ENCODE data around the gene TTBK2. TPM values are rescaled to one million over a fixed set of nuclear protein-coding genes. Genes with fewer than 3 reads are reported as not detected.

TTBK2 gene
- polyA plus RNA-seq, 1 of the 3 experiments (the other 2 are of a cell fraction), result 4.5 TPM

- H3K9me2 ChIP-seq, result no peaks in the 10 kb centered on the region
- H3K36me3 ChIP-seq (replicated peaks in 1 of 2; ENCODE audit: control insufficient read depth in 1 of 2, insufficient read depth in 2 of 2, low read length in 1 of 2), result peaks cover 45 to 90% of the 10 kb centered on the region in 2 experiments
- H3K9ac ChIP-seq, result no peak overlapping the region
- no peak overlapping the region for H3K4me2 ChIP-seq
- ChIA-PET POLR2A (no interaction called here), CTCF (no interaction called here)
- H3K27me3 ChIP-seq (ENCODE audit: insufficient read depth), result no peaks in the 10 kb centered on the region
- no peak overlapping the region for H3K4me3 ChIP-seq (ENCODE audit: low read depth in 2 of 2, low read length in 1 of 2)
- no peak for TF ChIP-seq FOXM1 (IDR thresholded peaks at IDR 0.05; ENCODE audit: low read depth)
- TF ChIP-seq MXI1 (IDR thresholded peaks at IDR 0.05; ENCODE audit: low read depth, low read length), result no peak
- no peak for TF ChIP-seq TAF1 (IDR thresholded peaks at IDR 0.05; ENCODE audit: borderline replicate concordance, low read depth, low read length)
- TF ChIP-seq GABPA (IDR thresholded peaks at IDR 0.05; ENCODE audit: low read depth), result no peak
- no peak for TF ChIP-seq FOSL2 (IDR thresholded peaks at IDR 0.05; ENCODE audit: borderline replicate concordance, low read depth)
- no peak overlapping the region for H2AFZ ChIP-seq (ENCODE audit: low read depth)
- 90% methylated on average over 3 of the region's 5 CpGs for WGBS (ENCODE audit: low lambda C conversion rate)
- H3K27ac ChIP-seq (ENCODE audit: low read depth in 2 of 2, low read length in 1 of 2), result no peak overlapping the region; a peak in 1 of 4 replicates
- no peaks in the 10 kb centered on the region for H3K79me2 ChIP-seq (ENCODE audit: insufficient read depth)
- peaks cover 0 to 7% of the 10 kb centered on the region in 2 experiments; a peak in 1 of 4 replicates for H3K4me1 ChIP-seq (ENCODE audit: control insufficient read depth in 1 of 2, insufficient read depth in 2 of 2, low read depth in 1 of 2, low read length in 1 of 2)
- no peaks in the 10 kb centered on the region for H4K20me1 ChIP-seq (ENCODE audit: insufficient read depth)
- H3F3A ChIP-seq (replicated peaks; ENCODE audit: insufficient read depth), result peaks cover 7% of the 10 kb centered on the region
- H3K9me3 ChIP-seq, result no peaks in the 10 kb centered on the region
- DNase-seq, result peak; percentile 36
Observed at GRCh38 chr15:42728560-42728959, 192.0 kb downstream of the TTBK2 start.

DNA sequence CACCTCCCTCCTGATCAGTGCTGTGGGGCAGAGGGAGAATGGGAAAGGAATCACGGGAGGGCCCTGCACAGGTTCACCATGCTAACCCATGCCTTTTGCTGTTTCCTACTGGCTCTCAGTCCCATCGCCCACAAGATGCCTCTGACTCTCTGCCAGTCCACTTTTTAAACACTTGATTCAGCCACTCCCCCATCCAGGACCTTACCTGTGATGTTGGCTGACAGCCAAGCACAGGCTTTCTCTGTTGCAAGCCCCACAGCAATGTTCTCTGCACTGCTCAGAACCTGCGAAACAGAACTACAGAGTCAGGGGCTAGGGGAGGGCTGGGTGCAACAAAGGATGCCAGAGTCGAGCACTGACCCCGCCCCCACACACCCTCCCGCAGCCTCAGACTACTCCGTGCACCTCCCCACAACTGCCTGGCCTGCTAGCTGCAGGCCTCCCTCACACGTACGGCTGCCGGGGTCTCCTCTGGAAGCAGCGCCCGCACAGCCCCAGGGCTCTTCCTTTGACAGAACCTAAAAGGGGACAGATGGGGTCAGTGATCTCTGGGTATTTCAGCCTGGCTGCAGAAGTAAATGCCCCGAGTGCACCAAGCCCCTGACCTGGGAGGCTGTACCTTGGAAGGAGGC, 192.7 kb downstream of the TTBK2 start:
- no peaks in the 10 kb centered on the region for H4K20me1 ChIP-seq (ENCODE audit: insufficient read depth)
- H3K9me3 ChIP-seq, result no peaks in the 10 kb centered on the region
- H3F3A ChIP-seq (replicated peaks; ENCODE audit: insufficient read depth), result peaks cover 13% of the 10 kb centered on the region
- no peak overlapping the region for H3K4me3 ChIP-seq (ENCODE audit: low read depth in 2 of 2, low read length in 1 of 2)
- H3K27ac ChIP-seq (ENCODE audit: low read depth in 2 of 2, low read length in 1 of 2), result no peak overlapping the region
- peak; percentile 43 for DNase-seq
- H3K4me1 ChIP-seq (ENCODE audit: control insufficient read depth in 1 of 2, insufficient read depth in 2 of 2, low read depth in 1 of 2, low read length in 1 of 2), result peaks cover 0 to 7% of the 10 kb centered on the region in 2 experiments; a peak in 1 of 4 replicates
- no peaks in the 10 kb centered on the region for H3K9me2 ChIP-seq
- no peak overlapping the region for H2AFZ ChIP-seq (ENCODE audit: low read depth)
- ChIA-PET CTCF (interaction anchor here (2.4 kb wide), 1 partner anchor 199 kb away, joined by 13 read pairs; no protein-coding TSS in a partner anchor), POLR2A (no interaction called here)
- H3K27me3 ChIP-seq (ENCODE audit: insufficient read depth), result no peaks in the 10 kb centered on the region
- H3K79me2 ChIP-seq (ENCODE audit: insufficient read depth), result peaks cover 2% of the 10 kb centered on the region; the same call in 1 of the 2 replicates
- H3K36me3 ChIP-seq (replicated peaks in 1 of 2; ENCODE audit: control insufficient read depth in 1 of 2, insufficient read depth in 2 of 2, low read length in 1 of 2), result peaks cover 48 to 92% of the 10 kb centered on the region in 2 experiments
- WGBS (ENCODE audit: low lambda C conversion rate), result 98% methylated on average over 5 of the region's 13 CpGs
- H3K9ac ChIP-seq, result no peak overlapping the region
- no peak overlapping the region for H3K4me2 ChIP-seq
- no peak for TF ChIP-seq NRF1 (IDR thresholded peaks at IDR 0.05; ENCODE audit: low read depth, low read length)
- no peak for TF ChIP-seq MXI1 (IDR thresholded peaks at IDR 0.05; ENCODE audit: low read depth, low read length)
- no peak for TF ChIP-seq ELF1 (IDR thresholded peaks at IDR 0.05)
- no peak for TF ChIP-seq TAF1 (IDR thresholded peaks at IDR 0.05; ENCODE audit: borderline replicate concordance, low read depth, low read length)
- TF ChIP-seq SMC3 (IDR thresholded peaks at IDR 0.05; ENCODE audit: low read depth, low read length), result no peak
- no peak for TF ChIP-seq FOSL2 (IDR thresholded peaks at IDR 0.05; ENCODE audit: borderline replicate concordance, low read depth)
- TF ChIP-seq MEF2A (IDR thresholded peaks at IDR 0.05; ENCODE audit: borderline replicate concordance, low read depth), result no peak
- no peak for TF ChIP-seq NFIC (IDR thresholded peaks at IDR 0.05; ENCODE audit: borderline replicate concordance)
- TF ChIP-seq RXRA (IDR thresholded peaks at IDR 0.05; ENCODE audit: borderline replicate concordance, low read depth), result no peak
- no peak for TF ChIP-seq GABPA (IDR thresholded peaks at IDR 0.05; ENCODE audit: low read depth)
- no peak for TF ChIP-seq USF2 (IDR thresholded peaks at IDR 0.05; ENCODE audit: borderline replicate concordance, low read depth, low read length)

Measured in SK-N-SH (cell line).